ENCODE results near the gene MAU2.
"Not testable (repeated sequence)": the region's sequence is repeated elsewhere in the genome, so short reads cannot be mapped to it uniquely, and the experiment has no call there.

Gene MAU2

GRCh38 chr19:19348266-19348665, 27.6 kb downstream of the MAU2 start:
- no peak for ATAC-seq
- TF ChIP-seq PPARA (CRISPR knock-in tag; IDR thresholded peaks at IDR 0.05; ENCODE audit: borderline replicate concordance) (no peak), ZNF8 (CRISPR knock-in tag; IDR thresholded peaks at IDR 0.05) (no peak), ZNF70 (CRISPR knock-in tag; IDR thresholded peaks at IDR 0.05) (no peak), BACH2 (CRISPR knock-in tag; IDR thresholded peaks at IDR 0.05; ENCODE audit: borderline replicate concordance) (no peak), CSRNP3 (CRISPR knock-in tag; IDR thresholded peaks at IDR 0.05) (no peak), CREB5 (CRISPR knock-in tag; IDR thresholded peaks at IDR 0.05; ENCODE audit: low read depth) (no peak), TSHZ2 (CRISPR knock-in tag; IDR thresholded peaks at IDR 0.05) (no peak), POU6F1 (CRISPR knock-in tag; IDR thresholded peaks at IDR 0.05; ENCODE audit: borderline replicate concordance, low read depth) (no peak), PATZ1 (CRISPR knock-in tag; IDR thresholded peaks at IDR 0.05; ENCODE audit: borderline replicate concordance) (no peak), GLIS3 (CRISPR knock-in tag; IDR thresholded peaks at IDR 0.05) (no peak), ISL1 (CRISPR knock-in tag; IDR thresholded peaks at IDR 0.05) (no peak), OSR1 (CRISPR knock-in tag; IDR thresholded peaks at IDR 0.05) (no peak), TOX (CRISPR knock-in tag; IDR thresholded peaks at IDR 0.05; ENCODE audit: borderline replicate concordance) (no peak), ARNTL (CRISPR knock-in tag; IDR thresholded peaks at IDR 0.05; ENCODE audit: borderline replicate concordance, low read depth) (no peak), SNAI2 (CRISPR knock-in tag; IDR thresholded peaks at IDR 0.05) (no peak), ESRRG (CRISPR knock-in tag; IDR thresholded peaks at IDR 0.05) (no peak), ZFP30 (CRISPR knock-in tag; IDR thresholded peaks at IDR 0.05) (no peak), ZNF565 (CRISPR knock-in tag; conservative IDR thresholded peaks at IDR 0.05; ENCODE audit: low read depth) (no peak)

- TF ChIP-seq ZFP3 (CRISPR knock-in tag; IDR thresholded peaks at IDR 0.05) (no peak), ZC3H10 (CRISPR knock-in tag; IDR thresholded peaks at IDR 0.05) (no peak), ZFP30 (CRISPR knock-in tag; IDR thresholded peaks at IDR 0.05) (no peak), ZNF565 (CRISPR knock-in tag; conservative IDR thresholded peaks at IDR 0.05; ENCODE audit: low read depth) (no peak), TCF4 (CRISPR knock-in tag; IDR thresholded peaks at IDR 0.05; ENCODE audit: borderline replicate concordance) (no peak), ZNF70 (CRISPR knock-in tag; IDR thresholded peaks at IDR 0.05) (no peak)
- no peak; the same call in 2 of the 3 replicates for ATAC-seq
These were observed 28.7 kb downstream of the MAU2 start for GRCh38 chr19:19349365-19349764.

- ATAC-seq, result not testable (repeated sequence)
These were observed 30.1 kb downstream of the MAU2 start for GRCh38 chr19:19350756-19351155.

- TF ChIP-seq ZNF565 (CRISPR knock-in tag; conservative IDR thresholded peaks at IDR 0.05; ENCODE audit: low read depth), result no peak
- TF ChIP-seq TCF4 (CRISPR knock-in tag; IDR thresholded peaks at IDR 0.05; ENCODE audit: borderline replicate concordance), result no peak
- no peak for TF ChIP-seq ZFP30 (CRISPR knock-in tag; IDR thresholded peaks at IDR 0.05)
- TF ChIP-seq OSR1 (CRISPR knock-in tag; IDR thresholded peaks at IDR 0.05), result no peak
- TF ChIP-seq TOX (CRISPR knock-in tag; IDR thresholded peaks at IDR 0.05; ENCODE audit: borderline replicate concordance), result no peak
- TF ChIP-seq GLIS3 (CRISPR knock-in tag; IDR thresholded peaks at IDR 0.05), result no peak
- TF ChIP-seq ZNF70 (CRISPR knock-in tag; IDR thresholded peaks at IDR 0.05), result no peak
- TF ChIP-seq ZC3H10 (CRISPR knock-in tag; IDR thresholded peaks at IDR 0.05), result no peak
- no peak for TF ChIP-seq PATZ1 (CRISPR knock-in tag; IDR thresholded peaks at IDR 0.05; ENCODE audit: borderline replicate concordance)
- ATAC-seq, result no peak
These were observed 32.2 kb downstream of the MAU2 start for GRCh38 chr19:19352823-19353222.

Data from SK-N-SH treated with all-trans-retinoic acid at 6 μM for 48 hours (cell line).